Tibial nerve (tissue), 4 donors: ENCODE measurements around the gene MDGA2. TPM values are rescaled to one million over a fixed set of nuclear protein-coding genes. Genes with fewer than 3 reads are reported as not detected.

Experiments
- DNase-seq, 2 donors: peaks; one replicate each; pipeline ENCODE4 v3.0.0-alpha.2; 2019; ENCODE audit warnings: low spot score in 2 of 2
- H3K27ac ChIP-seq, 4 donors: fragments of 200-600 bp; sonication (generic) in 3 of 4; one replicate each; pipeline ENCODE4 v1.5.1; 2017 to 2019; ENCODE audit warnings: mild to moderate bottlenecking in 1 of 4
- H3K27me3 ChIP-seq, 2 donors: fragments of 200-600 bp; sonication (generic) in 1 of 2; one replicate each; pipeline versions ENCODE4 v1.5.1 to v1.6.0; 2017 to 2019
- H3K36me3 ChIP-seq, 3 donors: fragments of 200-600 bp; sonication (generic); one replicate each; pipeline ENCODE4 v1.5.1; 2018 to 2019
- H3K4me1 ChIP-seq, 4 donors: fragments of 200-600 bp; sonication (generic) in 3 of 4; one replicate each; pipeline ENCODE4 v1.5.1; 2017 to 2019
- H3K4me3 ChIP-seq, 4 donors: fragments of 200-600 bp; sonication (generic) in 3 of 4; one replicate each; pipeline ENCODE4 v1.5.1; 2017 to 2019; ENCODE audit warnings: mild to moderate bottlenecking in 1 of 4, moderate library complexity in 1 of 4
- H3K9me3 ChIP-seq, 4 donors: fragments of 200-600 bp; sonication (generic) in 3 of 4; one replicate each; pipeline ENCODE4 v1.5.1; 2017 to 2019
- EP300 ChIP-seq, 2 donors: sonication (generic); formaldehyde crosslinking; IDR thresholded peaks; one replicate each; pipeline ENCODE4 v1.6.1; 2017; ENCODE audit warnings: antibody characterized with exemption in 2 of 2, mild to moderate bottlenecking in 1 of 2
- POLR2A ChIP-seq, 2 donors: fragments of 450-650 bp; IDR thresholded peaks; one replicate each; pipeline ENCODE4 v1.6.1; 2017; ENCODE audit warnings: antibody characterized with exemption in 2 of 2, mild to moderate bottlenecking in 2 of 2, moderate library complexity in 2 of 2
- WGBS, 2 donors: methylation state at CpG; one replicate each; pipeline ENCODE4 v1.1.5; 2018; 5-methylcytosine and 5-hydroxymethylcytosine counted together
- total RNA-seq, 4 donors: library from RNA; depleted of rRNA; stranded (reverse); fragments of >200 nt; gene quantifications; one replicate each; pipeline ENCODE4 v1.1.0, GENCODE V29; 2016
- TF ChIP-seq, protein P1 (sequence below), 5 experiments: fragments of 200-600 bp in 3 of 5; fragments of 450-650 bp in 2 of 5; sonication (generic) in 3 of 5; IDR thresholded peaks; one replicate each; pipeline ENCODE4 v1.5.1; 2016 to 2019; ENCODE audit warnings: antibody characterized with exemption in 5 of 5, mild to moderate bottlenecking in 3 of 5, moderate library complexity in 2 of 5

MDGA2 gene
- total RNA-seq, 4 donors from 2014 or later = under 0.01 TPM; not detected in 3

DNA sequence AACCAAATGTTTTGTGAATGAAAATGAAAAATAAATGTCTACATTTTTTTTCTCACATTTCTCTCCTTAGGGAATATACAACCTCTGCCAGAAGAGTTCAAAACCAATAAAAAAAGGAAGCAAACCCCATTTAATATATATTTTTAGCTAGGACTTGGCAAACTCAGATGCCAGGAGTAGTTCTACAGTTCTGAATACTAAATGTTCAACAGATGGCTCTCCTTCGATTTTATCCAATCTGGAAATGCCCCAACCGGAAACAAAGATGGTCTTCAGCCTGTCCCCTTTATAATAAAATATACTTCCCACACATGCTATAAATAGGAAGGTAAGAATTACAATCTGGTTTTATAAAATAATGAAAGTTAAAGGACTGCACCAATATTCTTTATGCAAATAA, 330.4 kb downstream of the MDGA2 start:
- H3K36me3 ChIP-seq = no peaks in the 10 kb centered on the region
- no peak overlapping the region for H3K27ac ChIP-seq
- no peak overlapping the region for H3K4me3 ChIP-seq
- peaks cover 0 to 22% (median 0%) of the 10 kb centered on the region in 4 donors for H3K4me1 ChIP-seq
- DNase-seq = no peak
- WGBS, 2 donors = 51 to 63% methylated on average over 2 of the region's 2 CpGs
- TF ChIP-seq, protein P1, sequence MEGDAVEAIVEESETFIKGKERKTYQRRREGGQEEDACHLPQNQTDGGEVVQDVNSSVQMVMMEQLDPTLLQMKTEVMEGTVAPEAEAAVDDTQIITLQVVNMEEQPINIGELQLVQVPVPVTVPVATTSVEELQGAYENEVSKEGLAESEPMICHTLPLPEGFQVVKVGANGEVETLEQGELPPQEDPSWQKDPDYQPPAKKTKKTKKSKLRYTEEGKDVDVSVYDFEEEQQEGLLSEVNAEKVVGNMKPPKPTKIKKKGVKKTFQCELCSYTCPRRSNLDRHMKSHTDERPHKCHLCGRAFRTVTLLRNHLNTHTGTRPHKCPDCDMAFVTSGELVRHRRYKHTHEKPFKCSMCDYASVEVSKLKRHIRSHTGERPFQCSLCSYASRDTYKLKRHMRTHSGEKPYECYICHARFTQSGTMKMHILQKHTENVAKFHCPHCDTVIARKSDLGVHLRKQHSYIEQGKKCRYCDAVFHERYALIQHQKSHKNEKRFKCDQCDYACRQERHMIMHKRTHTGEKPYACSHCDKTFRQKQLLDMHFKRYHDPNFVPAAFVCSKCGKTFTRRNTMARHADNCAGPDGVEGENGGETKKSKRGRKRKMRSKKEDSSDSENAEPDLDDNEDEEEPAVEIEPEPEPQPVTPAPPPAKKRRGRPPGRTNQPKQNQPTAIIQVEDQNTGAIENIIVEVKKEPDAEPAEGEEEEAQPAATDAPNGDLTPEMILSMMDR (IDR thresholded peaks at IDR 0.05) = no peak
- TF ChIP-seq POLR2A (IDR thresholded peaks at IDR 0.05) (no peak), EP300 (IDR thresholded peaks at IDR 0.05) (no peak)
- H3K27me3 ChIP-seq = no peaks in the 10 kb centered on the region
- no peaks in the 10 kb centered on the region for H3K9me3 ChIP-seq

DNA sequence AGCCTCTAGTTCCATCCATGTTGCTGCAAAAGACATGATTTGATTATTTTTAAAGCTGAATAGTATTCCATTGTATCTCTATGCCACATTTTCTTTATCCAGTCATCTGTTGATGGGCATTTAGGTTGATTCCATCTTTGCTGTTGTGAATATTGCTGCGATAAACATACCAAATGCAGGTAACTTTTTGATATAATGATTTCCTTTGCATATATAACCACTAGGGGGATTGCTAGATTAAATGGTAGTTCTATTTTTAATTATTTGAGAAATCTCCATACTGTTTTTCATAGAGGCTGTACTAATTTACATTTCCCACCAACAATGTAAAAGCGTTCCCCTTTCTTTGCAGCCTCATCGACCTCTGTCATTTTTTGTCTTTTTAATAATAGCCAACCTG, 342.5 kb downstream of the MDGA2 start:
- WGBS, 2 donors = 93 to 97% methylated on average over 3 of the region's 3 CpGs
- TF ChIP-seq EP300 (IDR thresholded peaks at IDR 0.05) = no peak
- TF ChIP-seq POLR2A (IDR thresholded peaks at IDR 0.05) = no peak
- TF ChIP-seq, protein P1 (IDR thresholded peaks at IDR 0.05) = no peak
- H3K9me3 ChIP-seq = no peaks in the 10 kb centered on the region

DNA sequence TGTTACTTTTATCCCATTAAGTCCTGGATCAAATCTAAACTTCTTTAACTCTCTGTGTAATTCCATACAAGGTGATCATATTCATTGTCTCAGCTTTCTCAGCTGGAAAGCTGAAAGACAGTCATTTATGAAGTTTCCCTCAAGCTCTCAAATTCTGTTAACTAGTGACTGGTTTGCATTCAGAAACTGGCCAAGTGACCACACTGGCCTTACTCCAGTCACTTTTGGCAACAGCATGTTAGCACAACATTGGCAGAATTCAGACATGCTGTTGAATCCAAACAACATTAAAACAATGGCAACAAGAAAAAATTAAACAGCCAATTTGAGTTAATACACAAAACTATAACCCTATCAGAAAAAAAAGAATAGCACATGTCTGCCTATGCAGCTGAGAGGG, 343.3 kb downstream of the MDGA2 start:
- TF ChIP-seq, protein P1 (IDR thresholded peaks at IDR 0.05) = no peak
- no peak for TF ChIP-seq POLR2A (IDR thresholded peaks at IDR 0.05)
- no peak for TF ChIP-seq EP300 (IDR thresholded peaks at IDR 0.05)
- no peaks in the 10 kb centered on the region for H3K36me3 ChIP-seq
- DNase-seq = no peak

More for the DNA sequence above, 342.5 kb downstream of the MDGA2 start:
- no peak for DNase-seq
- Histone ChIP-seq H3K27me3 (no peaks in the 10 kb centered on the region), H3K36me3 (no peaks in the 10 kb centered on the region), H3K4me1 (peaks cover 0 to 6% (median 0%) of the 10 kb centered on the region in 4 donors), H3K27ac (no peak overlapping the region), H3K4me3 (no peak overlapping the region)

DNA sequence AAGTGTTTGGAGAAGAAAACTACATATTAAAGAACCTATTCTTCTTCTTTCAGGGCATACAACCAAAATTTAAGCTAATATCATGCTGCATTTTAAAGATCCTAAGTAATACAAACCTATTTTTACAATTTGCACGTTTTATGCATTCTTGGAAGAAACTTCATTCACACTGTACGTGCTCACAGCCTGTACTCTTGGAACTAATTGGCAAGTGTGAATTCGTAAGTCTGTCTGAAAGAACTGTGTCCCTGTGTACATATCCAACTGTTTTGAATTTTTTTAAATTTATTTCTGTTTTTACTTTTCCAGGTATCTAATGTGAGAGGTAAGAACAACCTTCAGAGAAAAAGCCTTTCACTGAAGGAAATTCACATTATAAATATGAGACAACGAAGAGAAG, 347.0 kb downstream of the MDGA2 start:
- DNase-seq = no peak
- TF ChIP-seq EP300 (IDR thresholded peaks at IDR 0.05) (no peak), POLR2A (IDR thresholded peaks at IDR 0.05) (no peak)
- TF ChIP-seq, protein P1 (IDR thresholded peaks at IDR 0.05) = no peak
- Histone ChIP-seq H3K4me3 (no peak overlapping the region), H3K9me3 (no peaks in the 10 kb centered on the region), H3K27me3 (no peaks in the 10 kb centered on the region), H3K27ac (no peak overlapping the region), H3K36me3 (no peaks in the 10 kb centered on the region), H3K4me1 (peaks cover 0 to 6% (median 0%) of the 10 kb centered on the region in 4 donors)
- WGBS, 2 donors = 85 to 86% methylated on average over 4 of the region's 4 CpGs

More for the DNA sequence above, 343.3 kb downstream of the MDGA2 start:
- peaks cover 0 to 6% (median 0%) of the 10 kb centered on the region in 4 donors for H3K4me1 ChIP-seq
- no peak overlapping the region for H3K4me3 ChIP-seq
- H3K27ac ChIP-seq = no peak overlapping the region
- no peaks in the 10 kb centered on the region for H3K27me3 ChIP-seq
- no peaks in the 10 kb centered on the region for H3K9me3 ChIP-seq

DNA sequence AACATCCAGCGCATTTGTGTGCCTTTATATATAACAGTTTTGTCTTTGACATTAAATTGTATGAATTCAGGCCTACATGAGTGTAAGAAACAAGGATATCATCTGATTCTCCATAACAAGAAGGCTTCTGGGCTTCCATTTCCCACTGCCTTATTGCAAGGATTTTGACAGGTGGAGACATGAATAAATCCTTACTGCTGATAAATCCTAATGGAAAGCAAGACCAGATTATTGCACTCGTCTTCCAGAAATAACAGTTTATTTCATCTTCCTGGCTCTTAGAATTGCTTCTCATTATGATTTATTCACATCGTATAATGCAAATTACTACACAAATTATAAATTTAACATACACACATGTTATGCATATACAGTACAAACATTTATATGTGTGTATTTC, 348.1 kb downstream of the MDGA2 start:
- no peak for TF ChIP-seq POLR2A (IDR thresholded peaks at IDR 0.05)
- TF ChIP-seq EP300 (IDR thresholded peaks at IDR 0.05) = no peak
- TF ChIP-seq, protein P1 (IDR thresholded peaks at IDR 0.05) = no peak

More for the DNA sequence above, 348.1 kb downstream of the MDGA2 start:
- Histone ChIP-seq H3K36me3 (no peaks in the 10 kb centered on the region), H3K27me3 (no peaks in the 10 kb centered on the region), H3K4me1 (peaks cover 0 to 6% (median 0%) of the 10 kb centered on the region in 4 donors), H3K4me3 (no peak overlapping the region), H3K9me3 (no peaks in the 10 kb centered on the region), H3K27ac (no peak overlapping the region)
- DNase-seq = no peak
- 95% methylated on average over 3 of the region's 3 CpGs for WGBS, 2 donors
